Gastrocnemius medialis (tissue), 4 donors: ENCODE data around the gene PNMT.

Experiments used
- POLR2A ChIP-seq, 2 donors: fragments of 450-650 bp; IDR thresholded peaks; one replicate each; pipeline ENCODE4 v1.6.1; 2017; ENCODE audit warnings: antibody characterized with exemption in 2 of 2, mild to moderate bottlenecking in 2 of 2, moderate library complexity in 2 of 2
- TF ChIP-seq, protein P1 (sequence below), 5 experiments: fragments of 450-650 bp in 3 of 5; fragments of 200-600 bp in 2 of 5; sonication (generic) in 2 of 5; IDR thresholded peaks in 4 of 5; conservative IDR thresholded peaks in 1 of 5; 1 replicate in 4 of 5; 2 replicates in 1 of 5; pipeline ENCODE4 v1.5.1; 2016 to 2019; ENCODE audit warnings: antibody characterized with exemption in 5 of 5, mild to moderate bottlenecking in 3 of 5, moderate library complexity in 3 of 5

DNA sequence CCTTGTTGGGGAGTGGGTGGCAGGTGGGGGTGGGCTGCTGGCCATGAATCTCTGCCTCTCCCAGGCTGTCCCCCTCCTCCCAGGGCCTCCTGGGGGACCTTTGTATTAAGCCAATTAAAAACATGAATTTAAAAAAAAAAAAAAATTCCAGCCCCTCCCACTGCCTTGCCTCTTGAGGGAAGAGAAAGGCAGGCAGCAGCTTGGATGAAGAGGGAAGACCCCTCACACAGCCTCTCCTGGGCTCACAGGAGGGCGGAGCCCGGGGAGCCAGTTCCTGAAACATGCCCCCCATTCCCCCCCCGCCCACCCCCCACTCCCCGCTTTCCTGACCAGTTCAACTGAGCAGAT lies 4.9 kb upstream of the PNMT start:
- no peak for TF ChIP-seq POLR2A (IDR thresholded peaks at IDR 0.05)
- TF ChIP-seq, protein P1, sequence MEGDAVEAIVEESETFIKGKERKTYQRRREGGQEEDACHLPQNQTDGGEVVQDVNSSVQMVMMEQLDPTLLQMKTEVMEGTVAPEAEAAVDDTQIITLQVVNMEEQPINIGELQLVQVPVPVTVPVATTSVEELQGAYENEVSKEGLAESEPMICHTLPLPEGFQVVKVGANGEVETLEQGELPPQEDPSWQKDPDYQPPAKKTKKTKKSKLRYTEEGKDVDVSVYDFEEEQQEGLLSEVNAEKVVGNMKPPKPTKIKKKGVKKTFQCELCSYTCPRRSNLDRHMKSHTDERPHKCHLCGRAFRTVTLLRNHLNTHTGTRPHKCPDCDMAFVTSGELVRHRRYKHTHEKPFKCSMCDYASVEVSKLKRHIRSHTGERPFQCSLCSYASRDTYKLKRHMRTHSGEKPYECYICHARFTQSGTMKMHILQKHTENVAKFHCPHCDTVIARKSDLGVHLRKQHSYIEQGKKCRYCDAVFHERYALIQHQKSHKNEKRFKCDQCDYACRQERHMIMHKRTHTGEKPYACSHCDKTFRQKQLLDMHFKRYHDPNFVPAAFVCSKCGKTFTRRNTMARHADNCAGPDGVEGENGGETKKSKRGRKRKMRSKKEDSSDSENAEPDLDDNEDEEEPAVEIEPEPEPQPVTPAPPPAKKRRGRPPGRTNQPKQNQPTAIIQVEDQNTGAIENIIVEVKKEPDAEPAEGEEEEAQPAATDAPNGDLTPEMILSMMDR (IDR thresholded peaks at IDR 0.05 in 4 of 5, conservative IDR thresholded peaks at IDR 0.05 in 1 of 5): no peak
